ENCODE measurements around the gene RCN1.

GRCh38 chr11:32113920-32114203, 23.0 kb downstream of the RCN1 start:
- TF ChIP-seq CTCF (IDR thresholded peaks at IDR 0.05) (no peak), POLR2A (IDR thresholded peaks at IDR 0.05) (no peak)

All from right lobe of liver (tissue), 4 donors.